Loucy (cell line): Measurements from ENCODE around the gene ZNF697.

Experiments used
- H2AFZ ChIP-seq: fragments of 200-600 bp; sonication (generic); 2 replicates; pipeline ENCODE4 v1.6.0; 2016; ENCODE audit warnings: antibody characterized with exemption, mild to moderate bottlenecking, low read length, moderate library complexity
- H3F3A ChIP-seq: fragments of 200-600 bp; 2 replicates; pipeline ENCODE4 v1.6.0; 2016; ENCODE audit warnings: antibody characterized with exemption, low read depth, mild to moderate bottlenecking
- H3K27me3 ChIP-seq: fragments of 200-600 bp; sonication (generic); 2 replicates; pipeline ENCODE4 v1.6.1; 2014; ENCODE audit warnings: low read length, mild to moderate bottlenecking; ENCODE audit not compliant: insufficient read depth, poor library complexity, severe bottlenecking
- H3K36me3 ChIP-seq: fragments of 200-600 bp; sonication (generic); 2 replicates; pipeline ENCODE4 v1.6.1; 2016; ENCODE audit warnings: low read length; ENCODE audit not compliant: insufficient read depth
- H3K4me1 ChIP-seq: fragments of 200-600 bp; sonication (generic); 2 replicates; pipeline ENCODE4 v1.5.1; 2014; ENCODE audit warnings: low read length, mild to moderate bottlenecking; ENCODE audit not compliant: insufficient read depth, poor library complexity, severe bottlenecking
- H3K4me2 ChIP-seq: fragments of 200-600 bp; sonication (generic); 2 replicates; pipeline ENCODE4 v1.6.0; 2014; ENCODE audit warnings: antibody characterized with exemption, low read length, low read depth, mild to moderate bottlenecking; ENCODE audit not compliant: poor library complexity, severe bottlenecking
- H3K4me3 ChIP-seq: fragments of 200-600 bp; sonication (generic); 2 replicates; pipeline ENCODE4 v1.5.1; 2014; ENCODE audit warnings: low read length, mild to moderate bottlenecking, mixed read lengths; ENCODE audit not compliant: poor library complexity, severe bottlenecking
- H3K79me2 ChIP-seq: fragments of 200-600 bp; sonication (generic); 2 replicates; pipeline ENCODE4 v1.6.1; 2014; ENCODE audit warnings: low read length; ENCODE audit not compliant: insufficient read depth
- H3K9ac ChIP-seq: fragments of 200-600 bp; sonication (generic); 2 replicates; pipeline ENCODE4 v1.6.0; 2014; ENCODE audit warnings: mild to moderate bottlenecking, low read depth, low read length, moderate library complexity; ENCODE audit not compliant: poor library complexity, severe bottlenecking
- H3K9me2 ChIP-seq: fragments of 200-600 bp; sonication (generic); replicated peaks from 2 replicates; pipeline ENCODE4 v1.6.1; 2016; ENCODE audit warnings: low read depth, low read length, mixed read lengths
- H3K9me3 ChIP-seq: fragments of 200-600 bp; sonication (generic); 2 replicates; pipeline ENCODE4 v1.6.1; 2014; ENCODE audit warnings: mild to moderate bottlenecking, antibody characterized with exemption, low read length, low read depth; ENCODE audit not compliant: insufficient read depth
- H4K20me1 ChIP-seq: fragments of 200-600 bp; sonication (generic); 2 replicates; pipeline ENCODE4 v1.6.0; 2014; ENCODE audit warnings: antibody characterized with exemption, low read length, mild to moderate bottlenecking; ENCODE audit not compliant: insufficient read depth, poor library complexity, severe bottlenecking
- CTCF ChIP-seq: fragments of 200-600 bp; sonication (generic); conservative IDR thresholded peaks from 2 replicates; pipeline ENCODE4 v1.5.1; 2014; ENCODE audit warnings: mild to moderate bottlenecking, antibody characterized with exemption, low read length
- EZH2phosphoT487 ChIP-seq: fragments of 200-600 bp; IDR thresholded peaks from 2 replicates; pipeline ENCODE4 v1.6.1; 2018; ENCODE audit warnings: antibody characterized with exemption, mild to moderate bottlenecking, moderate library complexity, borderline replicate concordance

The ZNF697 gene

GRCh38 chr1:119662034-119662437, 14.0 kb upstream of the ZNF697 start:
- no peak overlapping the region for H3K9ac ChIP-seq
- no peaks in the 10 kb centered on the region for H3K9me2 ChIP-seq
- TF ChIP-seq EZH2phosphoT487 (no peak), CTCF (no peak)
- H3K4me2 ChIP-seq: no peak overlapping the region
- H3K79me2 ChIP-seq: no peaks in the 10 kb centered on the region
- no peak overlapping the region for H3K4me3 ChIP-seq
- H3F3A ChIP-seq: no peaks in the 10 kb centered on the region
- H3K27me3 ChIP-seq: no peaks in the 10 kb centered on the region
- no peak overlapping the region for H2AFZ ChIP-seq
- no peaks in the 10 kb centered on the region for H4K20me1 ChIP-seq
- no peaks in the 10 kb centered on the region for H3K4me1 ChIP-seq
- no peaks in the 10 kb centered on the region for H3K9me3 ChIP-seq
- no peaks in the 10 kb centered on the region for H3K36me3 ChIP-seq

GRCh38 chr1:119660253-119661083, 12.4 kb upstream of the ZNF697 start:
- Histone ChIP-seq H4K20me1 (no peaks in the 10 kb centered on the region), H2AFZ (no peak overlapping the region), H3K4me3 (no peak overlapping the region), H3K4me2 (no peak overlapping the region), H3K79me2 (no peaks in the 10 kb centered on the region), H3K27me3 (no peaks in the 10 kb centered on the region), H3F3A (no peaks in the 10 kb centered on the region), H3K9ac (no peak overlapping the region), H3K36me3 (no peaks in the 10 kb centered on the region), H3K4me1 (no peaks in the 10 kb centered on the region), H3K9me2 (no peaks in the 10 kb centered on the region), H3K9me3 (no peaks in the 10 kb centered on the region)
- TF ChIP-seq EZH2phosphoT487 (no peak), CTCF (no peak)

- H3K79me2 ChIP-seq: no peaks in the 10 kb centered on the region
- no peak overlapping the region for H3K4me2 ChIP-seq
- TF ChIP-seq EZH2phosphoT487 (no peak), CTCF (no peak)
- no peaks in the 10 kb centered on the region for H4K20me1 ChIP-seq
- no peaks in the 10 kb centered on the region for H3K27me3 ChIP-seq
- no peaks in the 10 kb centered on the region for H3K9me3 ChIP-seq
- no peaks in the 10 kb centered on the region for H3K9me2 ChIP-seq
- no peaks in the 10 kb centered on the region for H3K36me3 ChIP-seq
- no peak overlapping the region for H2AFZ ChIP-seq
- no peak overlapping the region for H3K9ac ChIP-seq
- H3K4me1 ChIP-seq: no peaks in the 10 kb centered on the region
- no peak overlapping the region for H3K4me3 ChIP-seq
- H3F3A ChIP-seq: no peaks in the 10 kb centered on the region
Observed at GRCh38 chr1:119659628-119660027, 11.6 kb upstream of the ZNF697 start.
